SK-N-SH (cell line): ENCODE results near the gene CMTM1. TPM values are rescaled to one million over a fixed set of nuclear protein-coding genes. Genes with fewer than 3 reads are reported as not detected.

ENCODE experiments used
- CTCF ChIA-PET: fragments of 300-600, 350-600 bp; formaldehyde crosslinking; extraction: SDS; loops from one replicate; lab custom pipeline; 2021; lab: Yijun Ruan, JAX
- POLR2A ChIA-PET: fragments of 350-600 bp; sonication (Branson Sonifier 250); formaldehyde crosslinking; extraction: SDS; loops from one replicate; lab custom pipeline; 2020; ENCODE audit warnings: antibody characterized with exemption, inconsistent platforms; lab: Yijun Ruan, JAX
- DNase-seq: peaks from one replicate; pipeline ENCODE4 v3.0.0; 2012
- H2AFZ ChIP-seq: fragments of 200-600 bp; sonication (generic); 2 replicates; pipeline ENCODE4 v1.8.1; 2016; ENCODE audit warnings: antibody characterized with exemption, mild to moderate bottlenecking, low read depth
- H3F3A ChIP-seq: fragments of 200-600 bp; sonication (generic); replicated peaks from 2 replicates; pipeline ENCODE3; 2016; ENCODE audit warnings: antibody characterized with exemption, mild to moderate bottlenecking; ENCODE audit not compliant: insufficient read depth
- H3K27ac ChIP-seq, 2 experiments: fragments of 200-500 bp in 1 of 2; fragments of 200-600 bp in 1 of 2; sonication (Bioruptor generic) in 1 of 2; sonication (generic), shearing (Covaris generic) in 1 of 2; 2 replicates each; pipeline versions ENCODE4 v1.5.1 to v1.6.1; 2014 to 2016; ENCODE audit warnings: low read depth in 2 of 2, inconsistent platforms in 1 of 2, low read length in 1 of 2, mild to moderate bottlenecking in 1 of 2, mixed read lengths in 1 of 2
- H3K27me3 ChIP-seq: fragments of 200-600 bp; sonication (generic), shearing (Covaris generic); 2 replicates; pipeline ENCODE4 v1.6.1; 2016; ENCODE audit warnings: mixed run types; ENCODE audit not compliant: insufficient read depth
- H3K36me3 ChIP-seq, 2 experiments: fragments of 200-500 bp in 1 of 2; fragments of 200-600 bp in 1 of 2; sonication (Bioruptor generic) in 1 of 2; sonication (generic) in 1 of 2; replicated peaks in 1 of 2; 2 replicates each; pipeline versions ENCODE3 to v1.5.1; 2014 to 2016; ENCODE audit warnings: low read length in 1 of 2, mild to moderate bottlenecking in 1 of 2; ENCODE audit not compliant: insufficient read depth in 2 of 2, control insufficient read depth in 1 of 2
- H3K4me1 ChIP-seq, 2 experiments: fragments of 200-500 bp in 1 of 2; fragments of 200-600 bp in 1 of 2; sonication (Bioruptor generic) in 1 of 2; sonication (generic), shearing (Covaris generic) in 1 of 2; 2 replicates each; pipeline versions ENCODE4 v1.5.1 to v1.6.1; 2014 to 2016; ENCODE audit warnings: low read depth in 1 of 2, low read length in 1 of 2, mixed run types in 1 of 2; ENCODE audit not compliant: insufficient read depth in 2 of 2, control insufficient read depth in 1 of 2
- H3K4me2 ChIP-seq: fragments of 200-600 bp; sonication (generic), shearing (Covaris generic); 2 replicates; pipeline ENCODE4 v1.6.1; 2017; ENCODE audit warnings: mixed run types
- H3K4me3 ChIP-seq, 2 experiments: fragments of 200-500 bp in 1 of 2; fragments of 200-600 bp in 1 of 2; sonication (Bioruptor generic) in 1 of 2; sonication (generic), shearing (Covaris generic) in 1 of 2; 2 replicates each; pipeline versions ENCODE4 v1.5.1 to v1.8.1; 2014 to 2016; ENCODE audit warnings: low read depth in 2 of 2, inconsistent platforms in 1 of 2, low read length in 1 of 2, mild to moderate bottlenecking in 1 of 2, mixed read lengths in 1 of 2, moderate library complexity in 1 of 2
- H3K79me2 ChIP-seq: fragments of 200-600 bp; sonication (generic); 2 replicates; pipeline ENCODE4 v1.8.1; 2017; ENCODE audit warnings: mild to moderate bottlenecking; ENCODE audit not compliant: insufficient read depth
- H3K9ac ChIP-seq: fragments of 200-600 bp; sonication (generic); 2 replicates; pipeline ENCODE4 v1.6.1; 2017; ENCODE audit warnings: mixed run types
- H3K9me2 ChIP-seq: fragments of 200-600 bp; sonication (generic); 2 replicates; pipeline ENCODE4 v1.6.1; 2017; ENCODE audit warnings: mixed run types
- H3K9me3 ChIP-seq: fragments of 200-600 bp; sonication (generic); 2 replicates; pipeline ENCODE4 v1.6.1; 2017; ENCODE audit warnings: mixed run types, mild to moderate bottlenecking, moderate library complexity
- H4K20me1 ChIP-seq: fragments of 200-600 bp; sonication (generic); 2 replicates; pipeline ENCODE4 v1.6.1; 2017; ENCODE audit warnings: mild to moderate bottlenecking, mixed run types; ENCODE audit not compliant: insufficient read depth
- EZH2phosphoT487 ChIP-seq: fragments of 200-600 bp; sonication (generic); IDR thresholded peaks from 2 replicates; pipeline ENCODE4 v1.6.1; 2017; ENCODE audit warnings: low read depth, mixed run types, mild to moderate bottlenecking, antibody characterized with exemption, moderate library complexity, borderline replicate concordance
- FOSL2 ChIP-seq: IDR thresholded peaks from 2 replicates; pipeline ENCODE4 v1.4.0; 2012; ENCODE audit warnings: low read depth, mild to moderate bottlenecking, moderate library complexity, borderline replicate concordance
- FOXJ3 ChIP-seq: sonication (generic); formaldehyde crosslinking; IDR thresholded peaks from 2 replicates; pipeline ENCODE4 v1.5.1; 2020; ENCODE audit warnings: mild to moderate bottlenecking, missing genetic modification reagents
- FOXM1 ChIP-seq: IDR thresholded peaks from 2 replicates; pipeline ENCODE4 v1.4.0; 2012; ENCODE audit warnings: low read depth, mild to moderate bottlenecking
- JUND ChIP-seq: IDR thresholded peaks from 2 replicates; pipeline ENCODE4 v1.4.0; 2012
- NFIC ChIP-seq: IDR thresholded peaks from 2 replicates; pipeline ENCODE4 v1.4.0; 2012; ENCODE audit warnings: borderline replicate concordance
- NRF1 ChIP-seq: IDR thresholded peaks from 2 replicates; pipeline ENCODE4 v1.6.1; 2012; ENCODE audit warnings: low read depth, mild to moderate bottlenecking, low read length
- RAD21 ChIP-seq: IDR thresholded peaks from 2 replicates; pipeline ENCODE4 v1.6.1; 2012; ENCODE audit warnings: mild to moderate bottlenecking, low read length
- RFX5 ChIP-seq: IDR thresholded peaks from 2 replicates; pipeline ENCODE4 v1.6.1; 2012; ENCODE audit warnings: mild to moderate bottlenecking, improper control_type of control experiment, low read length
- SIN3A ChIP-seq: IDR thresholded peaks from 2 replicates; pipeline ENCODE4 v1.6.1; 2012; ENCODE audit warnings: low read depth, mild to moderate bottlenecking, low read length, moderate library complexity, borderline replicate concordance
- SMC3 ChIP-seq: IDR thresholded peaks from 2 replicates; pipeline ENCODE4 v1.6.1; 2012; ENCODE audit warnings: low read depth, low read length, improper control_type of control experiment
- TAF1 ChIP-seq: IDR thresholded peaks from 2 replicates; pipeline ENCODE4 v1.6.1; 2012; ENCODE audit warnings: low read depth, mild to moderate bottlenecking, low read length, moderate library complexity, borderline replicate concordance
- TEAD4 ChIP-seq: IDR thresholded peaks from 2 replicates; pipeline ENCODE4 v1.4.0; 2012; ENCODE audit warnings: mild to moderate bottlenecking, borderline replicate concordance; ENCODE audit not compliant: insufficient read depth
- YY1 ChIP-seq: IDR thresholded peaks from 2 replicates; pipeline ENCODE4 v1.4.0; 2012; ENCODE audit warnings: low read depth, mild to moderate bottlenecking
- WGBS: methylation state at CpG from one replicate; pipeline ENCODE4 v1.1.6; 2017; ENCODE audit warnings: low lambda C conversion rate; 5-methylcytosine and 5-hydroxymethylcytosine counted together
- polyA plus RNA-seq, 3 experiments: library from polyadenylated mRNA; depleted of rRNA; stranded (reverse); fragments of >200 nt; gene quantifications; 2 replicates each; pipeline ENCODE4 v1.2.3, GENCODE V29; 2012
- TF ChIP-seq, protein P1 (sequence below): IDR thresholded peaks from 2 replicates; pipeline ENCODE4 v1.4.0; 2012; ENCODE audit warnings: low read depth
- TF ChIP-seq, protein P2 (sequence below): fragments of 200-600 bp; sonication (generic); IDR thresholded peaks from 2 replicates; pipeline ENCODE4 v1.6.1; 2017; ENCODE audit warnings: antibody characterized with exemption, mild to moderate bottlenecking, moderate library complexity
- TF ChIP-seq, protein P3 (sequence below): IDR thresholded peaks from 2 replicates; pipeline ENCODE4 v1.4.0; 2012; ENCODE audit warnings: low read depth, borderline replicate concordance
- TF ChIP-seq, protein P4 (sequence below): fragments of 150-350 bp; IDR thresholded peaks from 2 replicates; pipeline ENCODE4 v1.6.1; 2017; ENCODE audit warnings: antibody characterized with exemption, low read length, low read depth, borderline replicate concordance
- TF ChIP-seq, protein P5 (sequence below): IDR thresholded peaks from 2 replicates; pipeline ENCODE4; 2012

Gene CMTM1
- polyA plus RNA-seq, 1 of the 3 experiments (the other 2 are of a cell fraction): 3.7 TPM

DNA sequence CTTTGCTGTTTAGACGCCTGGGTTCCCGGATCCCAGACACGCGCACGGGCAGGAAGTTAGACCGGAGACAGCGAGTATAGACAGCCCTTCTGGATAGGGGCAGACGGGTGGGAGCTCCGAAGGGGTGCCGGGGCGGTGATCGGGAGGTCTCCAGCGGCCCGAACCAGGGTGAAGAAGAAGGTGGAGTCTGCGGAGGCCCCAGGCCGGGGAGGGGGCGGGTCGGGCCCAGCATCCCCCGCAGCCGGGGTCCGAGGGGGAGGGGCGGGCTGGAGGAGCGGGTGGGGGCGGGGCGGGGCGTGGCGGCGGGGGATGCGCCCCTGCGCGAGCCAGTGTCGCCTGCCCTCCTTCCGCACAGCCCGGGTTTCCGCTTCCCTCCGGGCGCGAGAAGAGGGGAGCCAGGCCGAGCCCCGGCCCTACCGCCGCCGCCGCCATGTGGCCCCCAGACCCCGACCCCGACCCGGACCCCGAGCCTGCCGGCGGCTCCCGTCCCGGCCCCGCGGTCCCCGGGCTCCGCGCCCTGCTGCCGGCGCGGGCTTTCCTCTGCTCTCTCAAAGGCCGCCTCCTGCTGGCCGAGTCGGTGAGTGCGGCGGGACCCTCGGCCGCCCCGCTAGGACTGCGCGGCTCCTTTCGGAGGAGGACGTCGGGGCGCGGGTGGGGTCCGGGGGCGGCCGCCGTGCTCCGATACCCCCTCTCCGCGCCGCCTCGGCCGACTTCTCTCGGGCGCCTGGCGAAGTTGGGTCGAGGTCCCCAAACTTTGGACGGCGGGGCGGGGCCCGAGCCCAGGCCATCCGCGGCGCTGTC, 38.3 kb downstream of the CMTM1 start, which contains the start of gene CMTM3:
Gene CMTM3, plus strand, starts transcription at position 329 of the 801 bp plus-strand sequence. Its CDS starts 102 bp downstream, at position 431.
- H3F3A ChIP-seq: peaks cover 16% of the 10 kb centered on the region
- peak; percentile 98 for DNase-seq
- H3K4me1 ChIP-seq: peaks cover 8 to 22% of the 10 kb centered on the region in 2 experiments; a peak in 3 of 4 replicates
- WGBS: 4% methylated on average over 16 of the region's 96 CpGs
- H4K20me1 ChIP-seq: peaks cover 24% of the 10 kb centered on the region; the same call in 1 of the 2 replicates
- H3K9me2 ChIP-seq: no peaks in the 10 kb centered on the region
- peaks cover 3 to 4% of the 10 kb centered on the region in 2 experiments for H3K36me3 ChIP-seq
- no peaks in the 10 kb centered on the region for H3K27me3 ChIP-seq
- peak within 1 kb of the TSS; percentile 85 for H2AFZ ChIP-seq
- peak within 1 kb of the TSS; percentile 96 for H3K4me2 ChIP-seq
- ChIA-PET POLR2A (interaction anchor here (1.2 to 1.3 kb wide), 2 partner anchors 52 to 198 kb away, joined by 4 to 6 read pairs; partner anchors contain the start of gene CKLF), CTCF (interaction anchor here (0.6 to 2.5 kb wide), 18 partner anchors 8 to 348 kb away, joined by 3 to 11 read pairs (median 4); partner anchors contain the start of gene NAE1)
- H3K79me2 ChIP-seq: peaks cover 48% of the 10 kb centered on the region
- no peaks in the 10 kb centered on the region for H3K9me3 ChIP-seq
- H3K9ac ChIP-seq: peak within 1 kb of the TSS; percentile 94
- H3K4me3 ChIP-seq: peak within 1 kb of the TSS; percentile 67 to 81
- peak within 1 kb of the TSS; percentile 70 to 90 for H3K27ac ChIP-seq
- TF ChIP-seq TEAD4 (no peak), JUND (no peak), SMC3 (peak; percentile 40), SIN3A (no peak), RAD21 (peak; percentile 34; the same call in 1 of the 2 replicates), YY1 (no peak), TAF1 (peak; percentile 49; the same call in 1 of the 2 replicates), RFX5 (no peak), NFIC (no peak), FOXM1 (no peak), FOSL2 (no peak), FOXJ3 (CRISPR knock-in tag) (no peak), EZH2phosphoT487 (no peak), NRF1 (peak; percentile 28; the same call in 1 of the 2 replicates)
- TF ChIP-seq, protein P1, sequence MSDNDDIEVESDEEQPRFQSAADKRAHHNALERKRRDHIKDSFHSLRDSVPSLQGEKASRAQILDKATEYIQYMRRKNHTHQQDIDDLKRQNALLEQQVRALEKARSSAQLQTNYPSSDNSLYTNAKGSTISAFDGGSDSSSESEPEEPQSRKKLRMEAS: no peak
- TF ChIP-seq, protein P2, sequence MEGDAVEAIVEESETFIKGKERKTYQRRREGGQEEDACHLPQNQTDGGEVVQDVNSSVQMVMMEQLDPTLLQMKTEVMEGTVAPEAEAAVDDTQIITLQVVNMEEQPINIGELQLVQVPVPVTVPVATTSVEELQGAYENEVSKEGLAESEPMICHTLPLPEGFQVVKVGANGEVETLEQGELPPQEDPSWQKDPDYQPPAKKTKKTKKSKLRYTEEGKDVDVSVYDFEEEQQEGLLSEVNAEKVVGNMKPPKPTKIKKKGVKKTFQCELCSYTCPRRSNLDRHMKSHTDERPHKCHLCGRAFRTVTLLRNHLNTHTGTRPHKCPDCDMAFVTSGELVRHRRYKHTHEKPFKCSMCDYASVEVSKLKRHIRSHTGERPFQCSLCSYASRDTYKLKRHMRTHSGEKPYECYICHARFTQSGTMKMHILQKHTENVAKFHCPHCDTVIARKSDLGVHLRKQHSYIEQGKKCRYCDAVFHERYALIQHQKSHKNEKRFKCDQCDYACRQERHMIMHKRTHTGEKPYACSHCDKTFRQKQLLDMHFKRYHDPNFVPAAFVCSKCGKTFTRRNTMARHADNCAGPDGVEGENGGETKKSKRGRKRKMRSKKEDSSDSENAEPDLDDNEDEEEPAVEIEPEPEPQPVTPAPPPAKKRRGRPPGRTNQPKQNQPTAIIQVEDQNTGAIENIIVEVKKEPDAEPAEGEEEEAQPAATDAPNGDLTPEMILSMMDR: peak; percentile 66
- TF ChIP-seq, protein P3, sequence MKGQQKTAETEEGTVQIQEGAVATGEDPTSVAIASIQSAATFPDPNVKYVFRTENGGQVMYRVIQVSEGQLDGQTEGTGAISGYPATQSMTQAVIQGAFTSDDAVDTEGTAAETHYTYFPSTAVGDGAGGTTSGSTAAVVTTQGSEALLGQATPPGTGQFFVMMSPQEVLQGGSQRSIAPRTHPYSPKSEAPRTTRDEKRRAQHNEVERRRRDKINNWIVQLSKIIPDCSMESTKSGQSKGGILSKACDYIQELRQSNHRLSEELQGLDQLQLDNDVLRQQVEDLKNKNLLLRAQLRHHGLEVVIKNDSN: no peak
- TF ChIP-seq, protein P4, sequence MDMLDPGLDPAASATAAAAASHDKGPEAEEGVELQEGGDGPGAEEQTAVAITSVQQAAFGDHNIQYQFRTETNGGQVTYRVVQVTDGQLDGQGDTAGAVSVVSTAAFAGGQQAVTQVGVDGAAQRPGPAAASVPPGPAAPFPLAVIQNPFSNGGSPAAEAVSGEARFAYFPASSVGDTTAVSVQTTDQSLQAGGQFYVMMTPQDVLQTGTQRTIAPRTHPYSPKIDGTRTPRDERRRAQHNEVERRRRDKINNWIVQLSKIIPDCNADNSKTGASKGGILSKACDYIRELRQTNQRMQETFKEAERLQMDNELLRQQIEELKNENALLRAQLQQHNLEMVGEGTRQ: no peak
- TF ChIP-seq, protein P5, sequence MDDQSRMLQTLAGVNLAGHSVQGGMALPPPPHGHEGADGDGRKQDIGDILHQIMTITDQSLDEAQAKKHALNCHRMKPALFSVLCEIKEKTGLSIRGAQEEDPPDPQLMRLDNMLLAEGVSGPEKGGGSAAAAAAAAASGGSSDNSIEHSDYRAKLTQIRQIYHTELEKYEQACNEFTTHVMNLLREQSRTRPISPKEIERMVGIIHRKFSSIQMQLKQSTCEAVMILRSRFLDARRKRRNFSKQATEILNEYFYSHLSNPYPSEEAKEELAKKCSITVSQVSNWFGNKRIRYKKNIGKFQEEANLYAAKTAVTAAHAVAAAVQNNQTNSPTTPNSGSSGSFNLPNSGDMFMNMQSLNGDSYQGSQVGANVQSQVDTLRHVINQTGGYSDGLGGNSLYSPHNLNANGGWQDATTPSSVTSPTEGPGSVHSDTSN: no peak
- TF ChIP-seq, all 33 proteins: peak for 5
